Measurements from ENCODE around the gene GSTA5.
A peak's percentile ranks its signal among the peaks of the same experiment; 100 is the strongest.
"Not testable (repeated sequence)": the region's sequence is repeated elsewhere in the genome, so short reads cannot be mapped to it uniquely, and the experiment has no call there.

GSTA5 gene

GRCh38 chr6:52868240-52868639, 27.6 kb upstream of the GSTA5 start:
- H3K9me3 Mint-ChIP-seq: peaks cover 5% of the 10 kb centered on the region
- no peak for TF ChIP-seq CTCF (IDR thresholded peaks at IDR 0.05; ENCODE audit: unreplicated experiment in 3 of 3)
- peaks cover under 1% of the 10 kb centered on the region for H3K4me1 Mint-ChIP-seq
- no peak overlapping the region for H3K4me3 Mint-ChIP-seq
- no peaks in the 10 kb centered on the region for H3K36me3 Mint-ChIP-seq (ENCODE audit: low read depth)
- H3K27me3 Mint-ChIP-seq (ENCODE audit: low read depth): peaks cover 1% of the 10 kb centered on the region
- no peak overlapping the region for H3K27ac Mint-ChIP-seq

GRCh38 chr6:52861151-52861550, 20.5 kb upstream of the GSTA5 start:
- not testable (repeated sequence) for H3K9me3 Mint-ChIP-seq; H3K4me1 Mint-ChIP-seq; H3K27me3 Mint-ChIP-seq (ENCODE audit: low read depth); H3K36me3 Mint-ChIP-seq (ENCODE audit: low read depth); H3K4me3 Mint-ChIP-seq; H3K27ac Mint-ChIP-seq

GRCh38 chr6:52858416-52858815, 17.8 kb upstream of the GSTA5 start:
- no peaks in the 10 kb centered on the region for H3K4me1 Mint-ChIP-seq
- no peaks in the 10 kb centered on the region for H3K36me3 Mint-ChIP-seq (ENCODE audit: low read depth)
- no peak overlapping the region for H3K4me3 Mint-ChIP-seq
- TF ChIP-seq CTCF (IDR thresholded peaks at IDR 0.05; ENCODE audit: unreplicated experiment in 3 of 3): no peak
- H3K9me3 Mint-ChIP-seq: peaks cover 6% of the 10 kb centered on the region
- peaks cover 7% of the 10 kb centered on the region for H3K27me3 Mint-ChIP-seq (ENCODE audit: low read depth)
- no peak overlapping the region for H3K27ac Mint-ChIP-seq

GRCh38 chr6:52856137-52856536, 15.5 kb upstream of the GSTA5 start:
- Mint-ChIP-seq H3K9me3 (peaks cover 11% of the 10 kb centered on the region), H3K27ac (peak overlapping the region in 1 of 3 experiments; percentile 63)
- not testable (repeated sequence) for H3K36me3 Mint-ChIP-seq (ENCODE audit: low read depth); H3K27me3 Mint-ChIP-seq (ENCODE audit: low read depth); H3K4me3 Mint-ChIP-seq; H3K4me1 Mint-ChIP-seq

- H3K27me3 Mint-ChIP-seq (ENCODE audit: low read depth): no peaks in the 10 kb centered on the region
- no peaks in the 10 kb centered on the region for H3K36me3 Mint-ChIP-seq (ENCODE audit: low read depth)
- no peak for TF ChIP-seq CTCF (IDR thresholded peaks at IDR 0.05; ENCODE audit: unreplicated experiment in 3 of 3)
- H3K4me1 Mint-ChIP-seq: no peaks in the 10 kb centered on the region
- H3K9me3 Mint-ChIP-seq: peaks cover 23% of the 10 kb centered on the region
- H3K4me3 Mint-ChIP-seq: no peak overlapping the region
- H3K27ac Mint-ChIP-seq: no peak overlapping the region
These were observed 8.5 kb upstream of the GSTA5 start for GRCh38 chr6:52849137-52849536.

- TF ChIP-seq CTCF (IDR thresholded peaks at IDR 0.05; ENCODE audit: unreplicated experiment in 3 of 3): no peak
- H3K4me3 Mint-ChIP-seq: no peak overlapping the region
- no peaks in the 10 kb centered on the region for H3K27me3 Mint-ChIP-seq (ENCODE audit: low read depth)
- no peaks in the 10 kb centered on the region for H3K36me3 Mint-ChIP-seq (ENCODE audit: low read depth)
- no peaks in the 10 kb centered on the region for H3K4me1 Mint-ChIP-seq
- peaks cover 12% of the 10 kb centered on the region for H3K9me3 Mint-ChIP-seq
- H3K27ac Mint-ChIP-seq: no peak overlapping the region
These were observed 5.4 kb upstream of the GSTA5 start for GRCh38 chr6:52846002-52846401.

GRCh38 chr6:52843605-52844004, 3.0 kb upstream of the GSTA5 start:
- no peak overlapping the region for H3K27ac Mint-ChIP-seq
- TF ChIP-seq CTCF (IDR thresholded peaks at IDR 0.05; ENCODE audit: unreplicated experiment in 3 of 3): no peak
- H3K36me3 Mint-ChIP-seq (ENCODE audit: low read depth): no peaks in the 10 kb centered on the region
- H3K9me3 Mint-ChIP-seq: peaks cover 4% of the 10 kb centered on the region
- no peak overlapping the region for H3K4me3 Mint-ChIP-seq
- no peaks in the 10 kb centered on the region for H3K4me1 Mint-ChIP-seq
- peaks cover 3% of the 10 kb centered on the region for H3K27me3 Mint-ChIP-seq (ENCODE audit: low read depth)
